Stimulated activated CD4-positive, alpha-beta T cell treated with anti-CD3 and anti-CD28 coated beads, Interleukin-12 subunit alpha, Interleukin-12 subunit beta, amount 100 ng/mL, for 4 hours (primary cell): Measurements from ENCODE around the gene LGALS3.
A peak's percentile ranks its signal among the peaks of the same experiment; 100 is the strongest.

Experiments
- DNase-seq: peaks from one replicate; pipeline ENCODE4 v3.0.0-alpha.2; 2020

LGALS3 gene

DNA sequence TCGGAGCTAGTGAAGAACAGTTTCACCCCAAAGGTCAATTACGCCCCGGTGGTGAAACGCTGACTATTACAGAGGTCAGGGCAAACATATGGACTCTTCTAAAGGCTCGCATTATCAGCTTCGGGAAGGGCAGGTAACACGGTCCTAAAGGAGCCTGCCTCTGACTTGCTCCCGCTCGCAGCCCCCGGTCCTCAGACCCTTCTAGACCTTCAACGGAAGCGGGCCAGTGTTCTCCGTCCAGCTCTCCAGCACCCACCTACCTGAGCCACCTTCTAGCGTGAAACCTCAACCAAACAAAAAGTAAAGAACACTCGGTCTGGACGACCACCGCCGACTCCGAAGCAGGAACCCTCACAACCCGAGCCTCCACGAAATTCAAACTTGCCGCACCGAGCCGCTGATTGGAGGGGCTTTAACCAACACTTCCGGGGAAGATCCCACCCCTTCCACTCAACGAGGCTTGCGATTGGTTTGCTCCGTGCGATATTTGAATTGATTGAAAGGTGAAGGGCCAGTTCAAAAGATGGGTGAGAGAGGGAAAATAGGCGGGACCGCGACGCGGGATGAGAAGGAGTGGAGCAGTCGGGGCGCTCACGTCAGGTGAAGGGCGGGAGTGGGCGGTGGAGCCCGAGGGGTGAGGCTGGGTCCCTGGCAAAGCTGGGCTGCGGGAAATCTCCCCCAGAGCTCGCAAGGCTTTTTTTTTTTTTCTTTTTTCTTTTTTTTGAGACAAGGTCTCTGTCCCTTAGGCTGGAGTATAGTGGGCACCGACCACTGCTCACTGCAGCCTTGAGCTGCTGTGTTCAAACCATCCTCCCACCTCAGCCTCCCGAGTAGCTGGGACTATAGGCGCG lies 62.4 kb downstream of the LGALS3 start, which contains the start of gene DLGAP5:
Gene DLGAP5 (minus strand): TSS at position 383 of the 851 bp plus-strand sequence. CDS start 2,406 bp downstream, outside the sequence.
- DNase-seq = peak; percentile 85

DNA sequence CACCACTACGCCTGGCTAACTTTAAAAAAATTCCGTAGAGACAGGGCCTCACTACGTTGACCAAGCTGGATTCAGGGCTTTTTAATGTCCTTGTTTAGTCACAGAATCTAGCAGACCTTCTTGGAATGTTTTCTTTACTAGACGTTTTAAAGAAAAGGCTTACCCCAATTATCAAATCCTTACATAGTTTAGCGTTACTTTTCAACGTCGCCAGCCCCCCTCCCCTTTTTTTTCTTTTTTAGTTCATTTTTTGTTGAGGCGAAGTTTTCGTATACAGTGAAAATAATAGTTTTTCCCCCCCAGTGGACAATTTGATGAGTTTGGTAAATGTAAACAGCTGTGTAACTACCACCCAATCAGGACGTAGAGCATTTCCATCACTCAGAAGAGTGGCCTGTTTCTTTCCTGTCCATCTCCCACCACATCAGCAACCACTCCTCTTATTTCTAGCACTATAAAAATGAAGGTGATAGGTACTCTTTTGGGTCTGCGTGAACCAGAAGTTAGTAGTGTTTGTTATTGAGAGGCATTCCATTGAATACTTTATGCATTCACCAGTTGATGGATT lies 63.1 kb downstream of the LGALS3 start:
- DNase-seq = no peak

DNA sequence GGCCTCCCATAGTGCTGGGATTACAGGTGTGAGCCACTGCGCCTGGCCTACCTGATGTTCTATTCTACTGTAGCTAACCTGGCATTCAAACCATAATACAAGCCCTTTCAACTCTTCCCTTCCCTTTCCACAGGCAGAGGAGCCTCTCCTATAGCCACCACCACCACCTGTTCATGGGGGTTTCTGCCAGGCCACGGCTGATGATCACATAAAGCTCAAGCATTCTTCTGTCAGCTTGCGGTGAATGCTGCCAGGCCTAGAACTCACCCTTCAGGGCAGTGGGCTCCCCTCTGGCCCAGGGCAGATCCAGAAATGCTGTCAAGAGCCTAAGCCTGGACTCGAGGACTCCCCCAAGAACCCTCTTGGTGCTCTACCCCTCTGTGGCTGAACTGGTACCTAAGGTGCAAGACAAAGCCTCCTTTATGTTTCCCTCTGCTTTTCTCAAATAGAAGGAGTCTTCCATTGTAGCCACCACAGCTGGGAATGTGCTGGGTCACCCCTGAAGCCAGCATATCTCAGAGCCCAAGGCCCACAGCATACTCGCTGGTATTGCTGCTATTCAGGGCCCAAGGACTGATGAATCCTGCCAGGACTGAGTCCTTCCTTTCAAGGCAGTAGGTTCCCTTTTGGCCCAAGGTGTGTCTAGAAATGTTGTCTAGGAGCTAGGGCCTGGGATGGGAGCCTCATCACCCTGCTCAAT lies 65.8 kb downstream of the LGALS3 start:
- DNase-seq = no peak
